HG02943 (cell line): ENCODE results near the gene FAM120A.

Experiments used
- ATAC-seq: cut with Tn5 transposase; IDR thresholded peaks from one replicate; pipeline ENCODE4 v1.9.1; 2021; ENCODE audit warnings: mild to moderate bottlenecking, low read depth, moderate library complexity; ENCODE audit not compliant: unreplicated experiment

FAM120A gene

GRCh38 chr9:93589688-93590087, 138.2 kb downstream of the FAM120A start:
- no peak for ATAC-seq

GRCh38 chr9:93590609-93591234, 139.2 kb downstream of the FAM120A start:
- no peak for ATAC-seq

- no peak for ATAC-seq
Observed at GRCh38 chr9:93591301-93592007, 140.0 kb downstream of the FAM120A start.

DNA sequence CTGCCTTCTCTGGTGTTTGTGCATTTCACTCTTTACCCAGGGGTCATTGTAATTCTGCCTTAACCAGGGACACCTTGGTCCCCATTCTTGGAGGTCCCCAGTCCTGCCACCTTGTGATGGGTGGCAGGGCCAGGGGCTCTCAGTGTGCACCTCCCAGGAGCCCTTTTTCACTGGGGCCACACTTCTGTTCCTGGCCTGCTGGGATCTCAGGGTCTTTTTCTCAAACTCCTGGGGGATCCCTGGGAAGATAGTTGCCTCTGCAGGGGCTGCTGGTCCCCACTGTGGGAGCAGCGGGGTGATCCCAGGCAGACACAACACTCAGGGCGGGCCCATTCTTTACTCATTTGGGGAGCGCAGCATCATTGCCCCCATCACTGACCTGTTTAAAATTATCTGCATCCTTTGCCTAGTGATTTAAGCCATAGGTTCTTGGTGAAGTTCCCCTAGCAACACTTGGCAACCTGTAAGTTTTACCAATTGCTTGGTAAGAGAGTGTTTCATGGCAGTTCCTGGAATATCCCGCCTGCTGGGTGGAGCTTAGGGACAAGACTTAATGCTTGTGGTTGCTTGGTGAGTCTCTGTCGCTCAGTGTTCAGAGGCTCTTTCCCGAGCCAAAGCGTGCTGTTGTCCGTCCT, 140.6 kb downstream of the FAM120A start:
- no peak for ATAC-seq

GRCh38 chr9:93592643-93593021, 141.1 kb downstream of the FAM120A start:
- ATAC-seq, result no peak

- ATAC-seq, result no peak
Observed at GRCh38 chr9:93593144-93593658, 141.7 kb downstream of the FAM120A start.

GRCh38 chr9:93594041-93594756, 142.7 kb downstream of the FAM120A start:
- ATAC-seq, result no peak

DNA sequence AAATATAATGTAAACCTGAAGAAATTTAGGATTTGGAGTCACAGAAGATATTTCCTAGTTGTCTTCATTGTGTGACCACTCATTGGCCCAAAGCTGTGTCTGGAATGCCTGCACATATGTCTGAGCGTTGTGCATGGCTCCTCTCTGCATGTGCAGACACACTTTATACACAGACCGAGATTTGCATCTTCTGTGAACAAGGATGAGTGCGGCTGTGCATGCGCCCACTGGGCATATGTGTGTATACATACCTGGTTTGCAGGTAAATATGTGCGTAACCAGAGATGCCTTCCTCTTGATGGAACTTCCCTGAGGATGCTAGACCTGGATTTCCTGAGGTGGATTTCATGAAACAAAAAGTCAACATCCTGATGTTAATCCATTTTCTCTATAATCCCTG, 144.0 kb downstream of the FAM120A start:
- ATAC-seq, result no peak

- ATAC-seq, result no peak
Observed at GRCh38 chr9:93595861-93596365, 144.4 kb downstream of the FAM120A start.

DNA sequence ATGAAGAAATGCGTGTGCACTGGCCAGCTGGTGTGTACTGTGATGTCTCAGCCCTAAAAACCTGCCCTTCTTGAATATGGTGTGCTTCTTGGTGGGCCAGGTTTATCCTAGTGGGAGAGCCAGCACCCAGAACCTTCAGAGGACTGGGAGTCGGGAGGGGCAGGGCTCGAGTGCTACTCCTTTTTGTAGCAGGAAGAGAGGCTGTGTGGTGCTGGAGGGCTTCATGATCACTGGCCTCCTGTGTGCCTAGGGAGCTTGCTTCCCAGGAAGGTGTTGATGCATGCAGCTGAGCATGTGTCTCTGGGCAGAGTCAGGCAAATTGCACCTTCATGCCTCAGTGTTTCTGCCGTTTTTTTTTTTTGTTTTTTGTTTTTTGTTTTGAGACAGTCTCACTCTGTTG, 144.9 kb downstream of the FAM120A start:
- no peak for ATAC-seq

- ATAC-seq, result no peak
Observed at GRCh38 chr9:93597142-93597706, 145.7 kb downstream of the FAM120A start.

DNA sequence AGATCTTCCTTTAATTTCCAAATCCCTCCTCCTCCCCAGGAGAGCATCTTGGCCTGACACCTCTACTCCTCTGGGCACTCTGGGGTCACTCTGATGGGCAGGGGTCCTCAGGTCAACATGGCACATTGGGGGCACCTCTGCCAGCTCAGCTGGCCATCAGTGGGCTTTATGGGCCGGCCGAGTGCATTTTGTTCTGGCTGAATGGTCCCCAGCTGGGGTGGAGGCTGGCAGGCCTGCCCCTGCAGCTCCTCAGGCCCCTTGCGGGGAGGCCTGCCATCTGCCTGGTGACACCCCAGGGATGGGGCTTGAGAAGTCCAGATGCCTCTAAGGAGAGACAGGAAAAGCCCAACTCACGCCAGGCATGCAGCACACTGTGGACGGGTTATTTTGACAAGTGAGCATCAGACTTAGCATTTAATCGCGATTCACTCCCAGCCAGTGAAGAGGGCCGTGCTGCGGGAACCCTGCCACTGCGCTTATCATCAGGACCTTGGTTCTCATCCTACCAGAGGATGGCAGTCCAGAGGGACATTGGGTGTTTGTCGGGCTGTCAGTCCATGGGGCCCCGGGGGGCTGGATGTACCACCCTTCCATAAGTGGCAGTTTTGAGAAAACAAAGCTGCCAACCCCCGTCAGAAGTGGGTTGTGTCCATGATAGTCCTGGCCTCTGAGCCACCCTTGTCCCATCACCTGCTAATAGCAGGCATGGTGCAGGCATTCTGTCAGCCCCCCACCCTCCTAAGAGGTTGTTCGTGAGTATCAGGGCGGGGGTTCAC, 146.6 kb downstream of the FAM120A start:
- ATAC-seq, result no peak

- no peak for ATAC-seq
Observed at GRCh38 chr9:93598647-93599241, 147.3 kb downstream of the FAM120A start.

GRCh38 chr9:93599571-93600403, 148.3 kb downstream of the FAM120A start:
- no peak for ATAC-seq

GRCh38 chr9:93600504-93600903, 149.0 kb downstream of the FAM120A start:
- no peak for ATAC-seq

DNA sequence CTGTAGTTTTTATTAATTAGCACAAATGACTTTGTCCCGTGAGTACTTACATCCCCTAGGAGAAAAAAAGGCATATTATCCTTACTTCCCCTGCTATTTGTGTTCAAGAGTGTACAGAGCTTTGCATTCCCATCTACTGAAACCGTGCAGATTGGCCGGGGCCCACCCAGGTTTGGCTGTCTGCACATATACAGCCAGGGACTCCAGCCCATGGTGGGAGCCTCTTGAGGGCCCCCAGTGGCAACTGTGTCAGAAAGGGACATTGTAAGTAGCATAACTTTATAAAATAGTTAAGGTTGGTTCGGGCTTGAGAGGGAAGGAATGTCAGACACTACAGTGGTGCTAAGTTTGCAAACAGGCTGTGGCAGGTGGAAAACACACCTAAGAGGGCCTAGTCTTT, 149.6 kb downstream of the FAM120A start:
- no peak for ATAC-seq

DNA sequence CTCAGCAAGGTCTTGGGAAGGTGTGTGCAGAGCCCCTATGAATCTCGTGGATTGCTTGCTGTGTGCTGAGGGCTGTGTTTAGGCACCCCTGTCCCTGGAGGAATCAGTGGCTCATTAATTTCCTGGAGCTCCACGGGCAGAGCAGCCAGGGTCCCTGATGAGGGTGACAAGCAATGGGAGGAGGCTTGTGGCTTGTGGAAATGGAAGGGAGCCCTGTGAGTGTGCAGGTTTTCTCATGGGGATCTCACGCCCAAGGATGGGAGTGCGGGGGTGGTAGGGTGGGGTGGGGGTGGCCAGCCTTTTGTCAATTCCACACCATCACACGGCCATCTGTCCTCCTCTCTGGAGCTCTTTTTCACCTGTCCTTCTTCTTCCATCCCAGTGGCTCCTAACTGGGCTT, 150.2 kb downstream of the FAM120A start:
- no peak for ATAC-seq

- no peak for ATAC-seq
Observed at GRCh38 chr9:93603011-93603410, 151.5 kb downstream of the FAM120A start.
